ENCODE results near the gene TCAIM. TPM values are rescaled to one million over a fixed set of nuclear protein-coding genes. Genes with fewer than 3 reads are reported as not detected.
"Not testable (repeated sequence)": the region's sequence is repeated elsewhere in the genome, so short reads cannot be mapped to it uniquely, and the experiment has no call there.

Gene TCAIM
- total RNA-seq, 1 donor: 7.6 TPM

GRCh38 chr3:44387404-44387803 is 48.8 kb downstream of the TCAIM start:
- Histone ChIP-seq H3K9me3 (ENCODE audit: low read depth, low read length) (peaks cover 3% of the 10 kb centered on the region), H3K4me3 (ENCODE audit: low read length) (no peak overlapping the region), H3K4me1 (ENCODE audit: insufficient read depth, low read length) (no peaks in the 10 kb centered on the region), H3K27me3 (ENCODE audit: insufficient read depth, low read length) (no peaks in the 10 kb centered on the region)

- Histone ChIP-seq H3K4me1 (ENCODE audit: insufficient read depth, low read length) (no peaks in the 10 kb centered on the region), H3K9me3 (ENCODE audit: low read depth, low read length) (no peaks in the 10 kb centered on the region), H3K27me3 (ENCODE audit: insufficient read depth, low read length) (no peaks in the 10 kb centered on the region), H3K4me3 (ENCODE audit: low read length) (no peak overlapping the region)
Measured at GRCh38 chr3:44392489-44392888, 53.9 kb downstream of the TCAIM start.

- Histone ChIP-seq H3K9me3 (ENCODE audit: low read depth, low read length) (no peaks in the 10 kb centered on the region), H3K4me1 (ENCODE audit: insufficient read depth, low read length) (no peaks in the 10 kb centered on the region), H3K27me3 (ENCODE audit: insufficient read depth, low read length) (no peaks in the 10 kb centered on the region), H3K4me3 (ENCODE audit: low read length) (no peak overlapping the region)
Measured at GRCh38 chr3:44395714-44396113, 57.1 kb downstream of the TCAIM start.

- Histone ChIP-seq H3K4me3 (ENCODE audit: low read length) (no peak overlapping the region), H3K9me3 (ENCODE audit: low read depth, low read length) (no peaks in the 10 kb centered on the region), H3K27me3 (ENCODE audit: insufficient read depth, low read length) (no peaks in the 10 kb centered on the region), H3K4me1 (ENCODE audit: insufficient read depth, low read length) (no peaks in the 10 kb centered on the region)
Measured at GRCh38 chr3:44396200-44397171, 57.9 kb downstream of the TCAIM start.

- H3K4me1 ChIP-seq (ENCODE audit: insufficient read depth, low read length); H3K9me3 ChIP-seq (ENCODE audit: low read depth, low read length); H3K27me3 ChIP-seq (ENCODE audit: insufficient read depth, low read length); H3K4me3 ChIP-seq (ENCODE audit: low read length): not testable (repeated sequence)
Measured at GRCh38 chr3:44398271-44398670, 59.7 kb downstream of the TCAIM start.

GRCh38 chr3:44398853-44399252 is 60.3 kb downstream of the TCAIM start:
- H3K4me3 ChIP-seq (ENCODE audit: low read length): no peak overlapping the region
- H3K9me3 ChIP-seq (ENCODE audit: low read depth, low read length): no peaks in the 10 kb centered on the region
- H3K27me3 ChIP-seq (ENCODE audit: insufficient read depth, low read length): no peaks in the 10 kb centered on the region
- H3K4me1 ChIP-seq (ENCODE audit: insufficient read depth, low read length): no peaks in the 10 kb centered on the region

- Histone ChIP-seq H3K4me3 (ENCODE audit: low read length) (no peak overlapping the region), H3K27me3 (ENCODE audit: insufficient read depth, low read length) (no peaks in the 10 kb centered on the region), H3K9me3 (ENCODE audit: low read depth, low read length) (no peaks in the 10 kb centered on the region), H3K4me1 (ENCODE audit: insufficient read depth, low read length) (no peaks in the 10 kb centered on the region)
Measured at GRCh38 chr3:44400771-44401170, 62.2 kb downstream of the TCAIM start.

GRCh38 chr3:44402548-44402947 is 64.0 kb downstream of the TCAIM start:
- Histone ChIP-seq H3K9me3 (ENCODE audit: low read depth, low read length) (no peaks in the 10 kb centered on the region), H3K4me1 (ENCODE audit: insufficient read depth, low read length) (no peaks in the 10 kb centered on the region), H3K27me3 (ENCODE audit: insufficient read depth, low read length) (no peaks in the 10 kb centered on the region), H3K4me3 (ENCODE audit: low read length) (no peak overlapping the region)

- no peaks in the 10 kb centered on the region for H3K9me3 ChIP-seq (ENCODE audit: low read depth, low read length)
- no peaks in the 10 kb centered on the region for H3K27me3 ChIP-seq (ENCODE audit: insufficient read depth, low read length)
- H3K4me3 ChIP-seq (ENCODE audit: low read length): no peak overlapping the region
- H3K4me1 ChIP-seq (ENCODE audit: insufficient read depth, low read length): no peaks in the 10 kb centered on the region
Measured at GRCh38 chr3:44409640-44410410, 71.3 kb downstream of the TCAIM start.

GRCh38 chr3:44411031-44411645 is 72.6 kb downstream of the TCAIM start:
- Histone ChIP-seq H3K9me3 (ENCODE audit: low read depth, low read length) (no peaks in the 10 kb centered on the region), H3K27me3 (ENCODE audit: insufficient read depth, low read length) (no peaks in the 10 kb centered on the region), H3K4me3 (ENCODE audit: low read length) (no peak overlapping the region), H3K4me1 (ENCODE audit: insufficient read depth, low read length) (no peaks in the 10 kb centered on the region)

GRCh38 chr3:44412365-44412764 is 73.8 kb downstream of the TCAIM start:
- no peaks in the 10 kb centered on the region for H3K9me3 ChIP-seq (ENCODE audit: low read depth, low read length)
- no peak overlapping the region for H3K4me3 ChIP-seq (ENCODE audit: low read length)

GRCh38 chr3:44414517-44415090 is 76.0 kb downstream of the TCAIM start:
- Histone ChIP-seq H3K27me3 (ENCODE audit: insufficient read depth, low read length) (no peaks in the 10 kb centered on the region), H3K4me3 (ENCODE audit: low read length) (no peak overlapping the region), H3K4me1 (ENCODE audit: insufficient read depth, low read length) (no peaks in the 10 kb centered on the region), H3K9me3 (ENCODE audit: low read depth, low read length) (no peaks in the 10 kb centered on the region)

More at GRCh38 chr3:44412365-44412764, 73.8 kb downstream of the TCAIM start:
- H3K4me1 ChIP-seq (ENCODE audit: insufficient read depth, low read length): no peaks in the 10 kb centered on the region
- H3K27me3 ChIP-seq (ENCODE audit: insufficient read depth, low read length): no peaks in the 10 kb centered on the region

GRCh38 chr3:44415421-44415820 is 76.9 kb downstream of the TCAIM start:
- Histone ChIP-seq H3K27me3 (ENCODE audit: insufficient read depth, low read length) (no peaks in the 10 kb centered on the region), H3K4me3 (ENCODE audit: low read length) (no peak overlapping the region), H3K4me1 (ENCODE audit: insufficient read depth, low read length) (no peaks in the 10 kb centered on the region), H3K9me3 (ENCODE audit: low read depth, low read length) (no peaks in the 10 kb centered on the region)

- H3K4me3 ChIP-seq (ENCODE audit: low read length): no peak overlapping the region
- no peaks in the 10 kb centered on the region for H3K4me1 ChIP-seq (ENCODE audit: insufficient read depth, low read length)
- H3K9me3 ChIP-seq (ENCODE audit: low read depth, low read length): no peaks in the 10 kb centered on the region
- H3K27me3 ChIP-seq (ENCODE audit: insufficient read depth, low read length): no peaks in the 10 kb centered on the region
Measured at GRCh38 chr3:44416031-44417030, 77.8 kb downstream of the TCAIM start.
